Measurements from ENCODE around the gene GALR2.
A peak's percentile ranks its signal among the peaks of the same experiment; 100 is the strongest.
"Not testable (repeated sequence)": the region's sequence is repeated elsewhere in the genome, so short reads cannot be mapped to it uniquely, and the experiment has no call there.

The GALR2 gene

DNA sequence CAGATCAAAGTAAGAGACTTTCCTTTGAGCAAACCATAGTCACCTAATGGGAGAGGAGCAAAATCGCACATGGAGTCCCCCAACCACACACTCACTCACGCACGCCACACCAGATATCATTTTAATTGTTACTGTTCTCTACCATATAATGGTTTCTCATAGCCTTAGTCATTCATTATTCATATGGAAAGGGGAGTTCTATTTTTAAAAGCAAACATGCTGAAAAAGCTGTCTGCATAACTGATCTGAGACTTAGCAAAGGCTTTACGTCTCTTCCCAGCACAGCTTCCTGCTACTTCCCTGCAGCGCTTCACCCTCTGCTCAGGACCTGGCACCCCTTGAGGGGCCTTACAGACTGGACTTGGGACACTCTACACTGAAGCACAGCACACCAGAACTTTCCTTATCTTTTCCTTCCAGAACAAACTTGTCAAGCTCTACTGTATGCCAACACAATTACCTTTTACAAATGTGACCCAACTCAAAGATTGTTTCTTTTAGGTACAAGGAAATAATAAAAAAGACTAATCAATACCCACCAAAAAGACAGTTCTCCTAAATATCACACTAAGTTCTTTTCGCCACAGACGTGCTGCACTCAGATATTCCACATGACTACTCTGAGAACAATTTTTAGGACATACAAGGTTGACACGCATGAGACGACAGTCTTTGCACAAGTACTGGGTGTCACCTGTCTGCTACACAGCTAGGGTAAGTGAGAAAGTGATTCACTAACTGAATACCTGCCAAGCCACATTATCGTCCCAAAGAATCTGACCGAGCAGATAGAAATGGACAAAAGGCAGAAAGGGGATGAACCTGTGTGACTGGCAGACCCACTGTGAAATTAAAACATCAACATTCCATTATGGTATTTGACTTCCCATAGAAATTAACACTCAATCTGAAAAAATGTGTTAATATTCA, 23.8 kb upstream of the GALR2 start:
- no peak for DNase-seq

DNA sequence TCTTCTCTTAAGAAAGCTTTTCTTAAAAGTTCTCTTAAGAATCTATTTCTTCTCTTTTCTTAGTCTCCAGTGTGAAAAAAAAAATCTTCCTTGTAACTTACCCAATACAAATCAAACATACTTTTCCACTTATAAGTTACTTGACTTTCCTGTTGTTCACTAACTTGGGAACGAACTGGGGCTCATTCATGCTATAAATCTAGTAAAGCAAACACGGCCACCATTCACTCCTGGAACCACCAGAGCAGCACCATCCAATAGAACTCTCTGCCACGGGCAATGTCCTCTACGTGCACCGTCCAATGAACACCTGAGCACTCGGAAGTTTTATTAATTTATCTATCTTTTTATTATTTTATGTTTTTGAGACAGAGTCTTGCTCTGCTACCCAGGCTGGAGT, 23.0 kb upstream of the GALR2 start:
- no peak for DNase-seq

DNA sequence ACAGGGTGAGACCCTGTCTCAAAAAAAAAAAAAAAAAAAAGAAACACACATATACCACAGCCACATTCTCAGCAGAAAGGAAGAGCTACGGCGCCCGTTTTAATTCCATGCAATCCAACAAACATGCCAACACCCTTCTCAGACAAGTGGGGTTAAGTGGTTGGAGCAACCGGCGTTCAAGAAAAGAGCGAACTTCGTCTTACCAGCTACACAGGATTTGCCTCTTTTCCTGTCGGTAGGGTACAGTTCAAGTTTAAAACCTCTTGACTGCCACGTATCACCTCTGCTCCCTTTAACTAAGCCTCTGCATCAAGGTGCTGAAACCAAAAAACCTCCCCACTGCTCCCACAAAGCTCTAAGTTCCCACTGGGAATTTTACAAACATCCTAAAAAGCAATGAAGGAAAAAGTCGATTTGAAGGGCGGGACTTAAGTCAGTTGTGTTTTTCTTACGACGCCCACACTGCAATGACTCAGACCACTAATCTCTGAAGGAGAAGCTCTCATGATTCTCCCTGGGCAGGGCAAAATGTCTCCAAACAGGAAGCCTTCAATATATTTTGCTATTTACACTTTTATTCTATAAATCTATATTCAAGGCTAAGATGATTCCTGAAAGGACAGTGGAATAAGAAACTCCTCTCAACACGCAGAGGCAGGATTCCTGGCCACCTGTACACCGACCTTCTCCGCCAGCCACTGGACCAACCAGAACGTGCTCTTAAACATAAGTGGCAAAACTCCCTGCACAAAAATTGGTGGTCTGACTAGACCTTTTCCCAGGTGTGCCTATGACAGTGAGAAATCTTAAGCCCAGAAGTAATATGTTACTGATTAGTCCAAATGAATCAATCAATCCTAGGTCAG, 21.1 kb upstream of the GALR2 start:
- DNase-seq = no peak

DNA sequence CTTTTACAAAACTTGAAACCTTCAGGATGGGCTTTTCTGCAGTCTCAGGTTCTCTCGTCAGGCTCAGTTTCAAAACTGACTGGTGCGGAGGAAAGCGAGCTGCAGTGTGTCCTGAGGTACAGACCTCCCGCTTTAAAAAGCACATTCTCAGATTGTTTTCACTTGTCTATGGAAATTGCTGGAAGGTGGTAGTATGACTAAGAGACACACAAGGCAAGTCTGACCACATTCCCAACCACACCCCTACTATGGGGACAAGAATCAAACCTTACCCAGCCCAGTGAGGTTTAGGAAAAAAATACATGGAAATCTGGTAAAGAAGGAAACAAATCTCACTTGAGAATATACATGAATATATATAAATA, 20.5 kb upstream of the GALR2 start:
- DNase-seq = no peak

DNA sequence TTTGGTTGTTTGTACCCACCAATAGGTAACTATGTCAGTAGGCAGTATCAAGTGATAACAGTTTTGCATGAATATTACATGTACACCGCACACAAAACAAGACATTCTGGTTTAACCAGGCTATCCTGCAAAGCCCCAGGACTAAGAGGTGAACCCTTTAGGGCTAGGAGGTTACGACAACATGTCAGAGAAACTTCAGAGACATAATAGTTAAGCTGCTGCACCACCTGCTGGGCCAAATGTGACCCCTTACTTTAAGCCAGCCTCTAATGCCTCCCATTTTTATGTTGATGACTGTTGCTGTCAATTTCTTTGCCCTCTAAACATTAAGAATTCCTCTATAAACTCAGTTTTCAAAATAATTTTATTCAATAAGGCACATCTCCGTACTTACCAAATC, 17.7 kb upstream of the GALR2 start:
- no peak for DNase-seq

DNA sequence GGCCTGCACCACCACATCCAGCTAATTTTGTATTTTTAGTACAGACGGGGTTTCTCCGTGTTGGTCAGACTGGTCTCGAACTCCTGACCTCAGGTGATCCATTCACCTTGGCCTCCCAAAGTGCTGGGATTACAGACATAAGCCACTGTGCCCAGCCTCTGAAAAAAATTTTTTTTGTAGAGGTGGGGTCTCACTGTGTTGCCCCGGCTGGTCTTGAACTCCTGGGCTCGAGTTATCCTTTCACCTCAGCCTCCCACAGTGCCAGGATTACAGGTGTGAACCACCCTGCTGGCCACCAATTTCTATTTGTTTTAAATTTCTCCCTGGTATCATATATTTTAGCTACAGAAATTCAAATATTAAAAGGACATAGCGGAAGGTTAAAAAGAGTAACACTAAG, 16.3 kb upstream of the GALR2 start:
- DNase-seq = not testable (repeated sequence)

DNA sequence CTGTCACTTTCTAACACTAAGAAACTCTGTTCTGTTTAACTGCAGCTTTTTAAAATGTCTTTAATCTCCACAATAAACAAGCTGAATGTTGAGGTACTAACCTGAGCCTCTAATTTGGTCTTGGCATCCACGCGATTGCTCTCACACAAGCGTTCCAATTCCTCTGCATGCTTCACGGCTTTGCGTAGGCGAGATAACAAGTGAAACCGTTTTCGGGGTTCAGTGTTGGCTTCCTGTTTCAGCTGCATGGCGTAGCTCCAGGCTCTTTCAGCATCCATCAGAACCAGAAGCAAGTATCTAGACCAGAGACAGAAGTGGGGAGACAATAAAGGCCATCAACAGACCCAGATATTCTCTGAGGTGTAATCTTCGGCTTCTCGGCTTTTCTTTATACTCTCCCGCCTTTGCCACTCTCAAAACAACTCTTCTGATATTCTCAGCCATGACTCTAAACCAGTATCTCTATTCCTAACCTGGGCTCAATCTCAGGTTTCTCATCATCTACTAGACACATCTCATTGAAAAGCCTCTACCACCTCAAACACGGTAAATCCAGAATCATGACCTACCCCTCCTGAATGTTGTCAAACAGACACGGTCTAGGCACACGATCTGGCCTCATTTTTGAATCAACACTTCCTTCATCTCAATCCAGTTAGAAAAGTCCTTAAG, 10.6 kb upstream of the GALR2 start:
- DNase-seq = no peak

DNA sequence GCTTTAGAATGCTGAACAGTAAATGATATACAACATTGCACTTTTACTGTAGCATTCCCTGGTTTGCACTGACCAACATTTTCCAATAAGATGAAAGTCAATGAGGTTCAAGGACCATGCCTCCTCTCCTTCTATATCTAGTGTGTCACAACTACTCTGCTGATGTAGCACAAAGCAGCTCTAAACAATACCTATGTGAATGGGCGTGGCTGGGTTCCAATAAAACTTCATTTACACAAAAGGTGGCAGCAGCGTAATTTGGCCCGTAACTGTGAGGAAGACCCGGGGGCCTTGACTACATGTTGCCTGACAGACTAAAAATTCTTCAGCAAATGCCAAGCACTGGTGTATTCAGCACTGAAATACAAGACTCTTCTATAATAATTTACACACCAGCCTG, 8.8 kb upstream of the GALR2 start:
- DNase-seq = no peak

DNA sequence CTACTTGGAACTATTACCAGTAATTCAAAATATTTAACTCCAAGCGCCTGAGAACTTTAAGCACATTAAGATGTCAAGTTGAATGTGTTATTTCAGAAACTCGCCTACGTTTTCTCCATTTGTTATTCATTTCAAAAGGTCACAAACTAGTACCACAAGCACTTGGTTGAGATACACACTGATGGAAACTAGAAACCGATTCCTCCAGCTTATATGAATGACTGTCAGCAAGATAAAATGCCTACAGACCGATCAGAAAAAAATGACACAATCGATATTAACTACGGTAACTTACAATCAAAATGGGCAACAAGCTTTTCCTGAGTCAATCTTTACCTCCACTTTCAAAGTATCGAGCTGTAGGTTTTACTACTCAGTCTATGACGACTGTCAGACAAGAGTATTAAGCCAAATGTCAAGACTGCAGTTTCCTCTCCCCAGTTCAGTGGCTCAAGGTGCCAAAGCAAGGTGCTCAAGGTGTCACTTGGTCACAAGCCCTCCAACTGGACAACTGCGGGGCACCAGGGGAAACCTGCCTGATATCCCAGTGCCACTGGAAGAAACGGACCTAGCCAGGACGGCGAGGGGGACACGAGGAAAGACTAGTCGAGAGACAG, 2.9 kb upstream of the GALR2 start:
- DNase-seq = peak; percentile 33

DNA sequence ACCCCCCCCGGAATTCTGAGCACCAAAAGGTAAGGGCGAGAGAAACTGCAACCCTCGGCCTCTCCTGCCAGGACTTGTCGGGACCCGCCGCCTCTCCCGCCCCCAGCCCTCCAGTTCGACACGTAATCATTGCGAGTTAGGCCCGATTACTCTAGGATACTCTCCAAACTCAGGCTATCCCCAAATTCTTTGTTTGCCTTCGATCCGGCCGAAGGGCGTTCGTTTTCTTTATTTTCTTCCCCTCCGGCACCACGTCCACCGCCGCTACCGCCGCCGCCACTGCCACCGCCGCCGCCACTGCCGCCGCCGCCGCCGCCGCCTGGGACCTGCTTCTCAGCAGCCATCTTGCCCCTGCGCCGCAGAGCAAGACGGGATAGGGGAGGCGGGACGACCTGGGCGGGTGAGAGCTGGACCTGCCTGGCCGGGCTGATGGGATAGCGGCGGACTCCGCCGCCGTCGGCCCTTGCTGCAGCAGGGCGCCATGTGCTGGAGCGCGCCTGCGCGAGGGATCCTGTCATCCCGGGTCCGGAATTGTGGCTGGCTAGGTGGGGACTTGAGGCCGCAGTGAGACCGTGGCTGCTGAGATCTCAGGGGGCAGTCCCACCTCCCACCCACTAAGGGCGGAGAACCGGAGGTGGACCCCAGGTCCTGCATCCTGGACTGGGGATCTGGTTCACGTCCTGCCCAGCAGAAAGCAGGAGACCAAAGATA, 2.3 kb upstream of the GALR2 start, which contains the start of gene SRP68:
Gene SRP68 (minus strand): TSS at position 370 of the 711 bp plus-strand sequence. CDS start 26 bp downstream, at position 344.
- DNase-seq = peak; percentile 91

DNA sequence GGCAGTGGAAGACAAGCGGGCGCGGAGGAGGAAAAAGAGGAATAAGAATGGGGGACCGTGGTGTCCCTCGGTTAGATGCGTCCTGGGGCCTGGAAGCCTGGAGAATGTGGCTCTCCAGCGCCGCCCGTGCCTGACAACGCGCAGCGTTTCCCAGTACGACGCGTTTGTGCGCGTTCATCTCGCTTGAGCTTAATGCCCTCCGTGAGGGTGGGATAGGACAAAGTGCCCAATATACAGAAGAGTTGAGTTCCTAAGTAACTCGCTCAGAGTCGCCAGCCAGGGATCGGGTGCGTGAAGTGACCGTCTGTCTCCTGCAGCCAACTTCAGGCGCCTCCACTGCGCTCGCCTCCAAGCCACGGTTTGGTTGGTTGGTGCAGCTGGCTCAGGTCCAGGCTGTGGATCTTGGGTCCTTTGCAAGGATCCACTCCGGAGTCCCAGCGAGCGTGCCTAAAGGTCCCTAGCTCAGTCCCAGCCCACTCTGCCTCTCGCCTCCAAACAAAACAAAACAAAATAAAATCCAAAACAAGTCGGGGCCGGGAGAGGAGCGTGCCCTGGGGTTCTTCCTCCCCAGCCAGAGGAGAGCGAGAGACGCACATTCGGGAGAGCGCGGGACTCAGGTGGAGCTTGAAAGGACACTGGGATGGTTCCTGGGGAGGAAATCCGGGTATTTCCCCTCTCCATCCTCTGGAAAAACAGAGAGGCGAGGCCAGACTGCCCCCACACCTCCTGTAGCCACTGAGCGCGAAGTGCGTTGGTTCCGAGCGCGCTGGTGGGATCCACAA, 974 bp downstream of the GALR2 start:
- no peak for DNase-seq

DNA sequence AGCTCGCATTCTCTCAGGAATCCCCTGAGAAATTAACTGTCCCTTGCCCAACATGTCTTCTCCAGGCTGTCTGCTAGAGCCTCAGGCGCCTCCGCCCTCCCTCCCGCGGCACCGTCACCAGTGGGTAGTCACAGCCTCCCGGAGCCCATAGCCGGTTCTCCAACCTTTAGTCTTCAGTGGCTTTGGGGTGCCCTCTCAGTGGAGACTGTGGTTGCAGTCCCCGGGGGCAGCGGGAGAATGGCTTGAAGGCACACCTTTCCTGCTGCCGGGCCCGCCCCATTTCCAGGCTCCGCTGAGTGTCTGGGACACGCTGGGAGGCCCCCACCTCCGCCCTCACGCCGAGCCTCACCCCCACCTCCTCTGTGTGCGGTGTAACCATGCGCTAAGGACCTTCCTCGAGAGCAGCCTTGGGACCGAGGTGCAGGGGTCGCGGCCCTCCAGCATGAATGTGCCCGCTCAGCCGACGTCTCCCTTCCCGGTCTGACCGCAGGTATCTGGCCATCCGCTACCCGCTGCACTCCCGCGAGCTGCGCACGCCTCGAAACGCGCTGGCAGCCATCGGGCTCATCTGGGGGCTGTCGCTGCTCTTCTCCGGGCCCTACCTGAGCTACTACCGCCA, 1.7 kb downstream of the GALR2 start:
- DNase-seq = no peak

DNA sequence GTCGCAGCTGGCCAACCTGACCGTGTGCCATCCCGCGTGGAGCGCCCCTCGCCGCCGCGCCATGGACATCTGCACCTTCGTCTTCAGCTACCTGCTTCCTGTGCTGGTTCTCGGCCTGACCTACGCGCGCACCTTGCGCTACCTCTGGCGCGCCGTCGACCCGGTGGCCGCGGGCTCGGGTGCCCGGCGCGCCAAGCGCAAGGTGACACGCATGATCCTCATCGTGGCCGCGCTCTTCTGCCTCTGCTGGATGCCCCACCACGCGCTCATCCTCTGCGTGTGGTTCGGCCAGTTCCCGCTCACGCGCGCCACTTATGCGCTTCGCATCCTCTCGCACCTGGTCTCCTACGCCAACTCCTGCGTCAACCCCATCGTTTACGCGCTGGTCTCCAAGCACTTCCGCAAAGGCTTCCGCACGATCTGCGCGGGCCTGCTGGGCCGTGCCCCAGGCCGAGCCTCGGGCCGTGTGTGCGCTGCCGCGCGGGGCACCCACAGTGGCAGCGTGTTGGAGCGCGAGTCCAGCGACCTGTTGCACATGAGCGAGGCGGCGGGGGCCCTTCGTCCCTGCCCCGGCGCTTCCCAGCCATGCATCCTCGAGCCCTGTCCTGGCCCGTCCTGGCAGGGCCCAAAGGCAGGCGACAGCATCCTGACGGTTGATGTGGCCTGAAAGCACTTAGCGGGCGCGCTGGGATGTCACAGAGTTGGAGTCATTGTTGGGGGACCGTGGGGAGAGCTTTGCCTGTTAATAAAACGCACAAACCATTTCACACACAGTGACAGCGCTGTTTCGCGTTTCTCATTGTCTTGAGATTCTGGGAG, 2.4 kb downstream of the GALR2 start:
- no peak for DNase-seq

DNA sequence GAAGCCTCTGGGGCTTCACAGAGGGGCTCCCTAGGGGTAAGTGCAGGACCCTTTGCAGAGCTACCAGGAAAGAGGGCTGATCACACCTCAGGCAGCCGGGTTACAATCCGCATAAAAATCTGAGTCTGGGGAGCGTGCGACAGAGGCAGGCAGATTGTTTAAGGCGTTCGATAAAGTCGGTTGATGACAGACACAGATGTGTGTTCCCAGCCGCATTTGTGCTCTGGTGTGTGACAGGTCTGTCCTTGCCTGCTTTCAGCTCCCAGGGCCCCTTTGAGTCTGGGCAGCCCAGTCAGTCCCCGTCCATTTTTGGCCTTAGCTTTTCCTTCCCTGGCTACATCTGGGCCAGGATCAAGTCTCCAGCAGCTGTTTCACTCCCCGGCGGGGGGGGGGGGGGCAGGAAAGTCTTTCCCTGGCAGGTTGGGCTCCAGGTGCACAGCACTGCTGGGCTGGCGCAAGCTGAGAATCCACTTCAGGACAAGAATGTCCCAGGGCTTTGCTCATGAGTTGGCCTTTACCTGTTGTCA, 3.1 kb downstream of the GALR2 start:
- no peak for DNase-seq

DNA sequence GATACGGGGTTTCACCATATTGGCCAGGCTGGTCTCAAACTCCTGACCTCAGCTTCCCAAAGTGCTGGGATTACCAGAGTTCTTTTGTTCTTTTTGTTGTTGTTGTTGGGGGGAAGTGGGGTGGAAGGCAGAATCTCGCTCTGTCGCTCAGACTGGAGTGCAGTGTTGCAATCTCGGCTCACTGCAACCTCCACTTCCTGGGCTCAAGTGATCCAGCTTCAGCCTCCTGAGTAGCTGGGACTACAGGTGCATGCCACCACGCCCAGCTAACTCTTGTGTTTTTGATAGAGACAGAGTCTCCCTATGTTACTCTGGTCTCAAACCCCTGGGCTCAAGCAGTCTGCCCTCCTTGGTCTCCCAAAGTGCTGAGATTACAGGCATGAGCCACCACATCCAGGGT, 3.8 kb downstream of the GALR2 start:
- DNase-seq = not testable (repeated sequence)

DNA sequence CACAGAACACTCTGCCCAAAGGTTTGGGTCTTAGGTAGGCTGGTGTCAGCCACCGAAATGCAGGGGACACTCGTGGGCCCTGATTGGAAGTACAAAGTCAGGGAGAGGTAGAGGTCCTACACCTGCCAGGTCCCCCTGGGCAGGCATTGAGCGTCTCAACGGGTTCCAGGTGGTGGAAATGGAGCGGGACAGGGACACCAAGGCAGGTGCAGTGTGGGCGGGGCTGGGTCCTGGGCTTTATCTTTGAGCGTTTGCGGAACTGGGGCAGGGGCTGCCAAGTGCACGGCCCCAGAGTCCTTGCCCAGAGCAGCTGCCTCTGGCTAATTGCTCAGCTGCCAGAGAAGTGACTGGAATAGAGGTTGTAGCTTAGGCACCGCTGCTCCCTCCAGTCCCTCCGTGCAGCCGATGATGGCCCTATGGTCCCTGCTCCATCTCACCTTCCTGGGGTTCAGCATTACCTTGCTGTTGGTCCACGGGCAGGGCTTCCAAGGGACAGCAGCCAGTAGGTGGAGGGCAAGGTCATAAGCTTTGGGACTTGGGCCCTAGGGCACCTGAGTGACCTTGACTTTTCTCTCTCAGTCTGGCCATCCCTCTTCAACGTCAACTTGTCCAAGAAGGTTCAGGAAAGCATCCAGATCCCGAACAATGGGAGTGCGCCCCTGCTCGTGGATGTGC, 4.4 kb downstream of the GALR2 start, which contains the start of gene ZACN:
Gene ZACN (plus strand): TSS at position 323 of the 675 bp plus-strand sequence. CDS start 83 bp downstream, at position 406.
- DNase-seq = no peak

DNA sequence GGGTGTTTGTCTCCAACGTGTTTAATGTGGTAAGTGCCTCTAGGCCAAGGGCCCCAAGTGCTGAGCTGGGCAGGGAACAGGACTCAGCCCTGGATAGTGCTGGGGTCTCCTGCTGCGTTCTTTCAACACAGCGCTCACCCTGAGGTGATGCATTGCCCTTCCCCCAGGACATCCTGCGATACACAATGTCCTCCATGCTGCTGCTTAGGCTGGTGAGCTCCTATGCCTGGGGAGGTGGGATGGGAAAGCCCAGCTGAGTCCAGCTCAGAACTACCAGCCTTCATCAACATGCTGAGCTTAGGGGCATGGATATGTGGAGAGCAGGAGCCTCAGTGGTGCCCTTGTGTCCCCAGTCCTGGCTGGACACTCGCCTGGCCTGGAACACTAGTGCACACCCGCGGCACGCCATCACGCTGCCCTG, 5.0 kb downstream of the GALR2 start:
- no peak for DNase-seq

DNA sequence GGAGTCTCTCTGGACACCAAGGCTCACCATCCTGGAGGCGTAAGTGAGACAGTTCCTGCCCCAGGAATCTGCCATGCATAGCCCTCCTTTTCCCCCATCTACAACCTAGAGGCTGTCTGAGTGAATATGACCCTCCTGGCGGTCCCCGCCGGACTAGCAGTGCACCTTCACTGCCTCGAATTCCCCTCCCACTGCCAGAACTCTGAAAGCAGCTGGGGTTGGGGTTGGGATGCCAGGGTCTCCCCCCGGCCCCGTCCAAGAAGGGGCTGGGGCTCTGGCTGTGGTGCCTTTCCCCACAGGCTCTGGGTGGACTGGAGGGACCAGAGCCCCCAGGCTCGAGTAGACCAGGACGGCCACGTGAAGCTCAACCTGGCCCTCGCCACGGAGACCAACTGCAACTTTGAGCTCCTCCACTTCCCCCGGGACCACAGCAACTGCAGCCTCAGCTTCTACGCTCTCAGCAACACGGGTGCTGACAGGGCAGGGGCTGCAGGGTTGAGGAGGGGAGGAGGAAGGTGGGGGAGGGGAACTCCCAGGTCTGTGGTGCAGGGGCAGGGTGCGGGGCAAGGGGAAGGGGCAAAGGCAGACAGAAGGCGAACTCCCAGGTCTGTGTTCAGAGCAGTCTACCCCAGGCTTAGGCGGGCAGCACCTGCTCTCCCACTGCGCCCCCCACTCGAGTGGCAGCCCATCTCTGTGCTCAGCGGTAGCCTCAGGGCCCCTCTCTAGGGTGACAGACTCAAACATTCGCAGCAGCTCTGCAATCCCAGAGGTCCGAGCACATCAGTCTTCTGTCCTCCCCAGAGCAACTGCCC, 5.6 kb downstream of the GALR2 start:
- DNase-seq = peak; percentile 40
